GM23248 (cell line): ENCODE data around the gene HOXB9. TPM values are rescaled to one million over a fixed set of nuclear protein-coding genes. Genes with fewer than 3 reads are reported as not detected.

ENCODE experiments used
- DNase-seq: peaks from one replicate; pipeline ENCODE4 v3.0.0-alpha.2; 2015
- H2AFZ ChIP-seq: fragments of 200-600 bp; sonication (generic); 2 replicates; pipeline ENCODE4 v1.6.1; 2016; ENCODE audit warnings: antibody characterized with exemption
- H3F3A ChIP-seq: fragments of 200-600 bp; sonication (generic); 2 replicates; pipeline ENCODE4 v1.6.1; 2016; ENCODE audit warnings: mild to moderate bottlenecking, antibody characterized with exemption, mixed run types; ENCODE audit not compliant: insufficient read depth
- H3K27ac ChIP-seq: fragments of 200-600 bp; sonication (generic); 2 replicates; pipeline ENCODE4 v1.5.1; 2016; ENCODE audit warnings: mild to moderate bottlenecking
- H3K27me3 ChIP-seq: fragments of 200-600 bp; sonication (generic); replicated peaks from 2 replicates; pipeline ENCODE4 v1.6.1; 2016; ENCODE audit warnings: mild to moderate bottlenecking; ENCODE audit not compliant: insufficient read depth
- H3K36me3 ChIP-seq: fragments of 200-600 bp; sonication (generic); 2 replicates; pipeline ENCODE4 v1.6.1; 2016; ENCODE audit warnings: low read depth, mild to moderate bottlenecking
- H3K4me1 ChIP-seq: fragments of 200-600 bp; sonication (generic); 2 replicates; pipeline ENCODE4 v1.6.1; 2016; ENCODE audit warnings: mild to moderate bottlenecking; ENCODE audit not compliant: insufficient read depth
- H3K4me2 ChIP-seq: fragments of 200-600 bp; sonication (generic); one replicate; pipeline ENCODE4 v1.6.1; 2016; ENCODE audit warnings: mild to moderate bottlenecking; ENCODE audit not compliant: unreplicated experiment
- H3K4me3 ChIP-seq: fragments of 200-600 bp; sonication (generic); 2 replicates; pipeline ENCODE4 v1.5.1; 2016; ENCODE audit warnings: mild to moderate bottlenecking
- H3K79me2 ChIP-seq: fragments of 200-600 bp; sonication (generic); 2 replicates; pipeline ENCODE4 v1.6.1; 2016; ENCODE audit warnings: mild to moderate bottlenecking; ENCODE audit not compliant: insufficient read depth
- H3K9ac ChIP-seq: fragments of 200-600 bp; sonication (generic); 2 replicates; pipeline ENCODE4 v1.6.1; 2016; ENCODE audit warnings: mild to moderate bottlenecking
- H3K9me2 ChIP-seq: fragments of 200-600 bp; sonication (generic); 2 replicates; pipeline ENCODE4 v1.6.1; 2016; ENCODE audit warnings: mixed run types, mild to moderate bottlenecking, moderate library complexity; ENCODE audit not compliant: insufficient read depth
- H3K9me3 ChIP-seq: fragments of 200-600 bp; sonication (generic); one replicate; pipeline ENCODE4 v1.6.1; 2017; ENCODE audit warnings: low read depth
- H4K20me1 ChIP-seq: fragments of 200-600 bp; sonication (generic); 2 replicates; pipeline ENCODE4 v1.6.0; 2016; ENCODE audit not compliant: insufficient read depth
- EZH2 ChIP-seq: fragments of 200-600 bp; sonication (generic); IDR thresholded peaks from 2 replicates; pipeline ENCODE4 v1.6.1; 2018; ENCODE audit warnings: antibody characterized with exemption, mild to moderate bottlenecking; ENCODE audit not compliant: insufficient read depth, poor library complexity, severe bottlenecking
- EZH2phosphoT487 ChIP-seq: fragments of 200-600 bp; sonication (generic); IDR thresholded peaks from 2 replicates; pipeline ENCODE4 v1.6.1; 2018; ENCODE audit warnings: antibody characterized with exemption, moderate library complexity, mild to moderate bottlenecking, low read depth; ENCODE audit not compliant: insufficient read depth
- WGBS, 2 experiments: methylation state at CpG; one replicate each; pipeline ENCODE4 v1.1.6; 2015 to 2017; ENCODE audit warnings: low lambda C conversion rate in 2 of 2, low coverage in 1 of 2; ENCODE audit errors: missing lambda C conversion rate in 2 of 2; 5-methylcytosine and 5-hydroxymethylcytosine counted together
- in situ Hi-C: fragments of 300-500 bp; cut with MboI; formaldehyde crosslinking; loops from 2 replicates; pipeline ENCODE4 v1.15.0; 2020
- polyA plus RNA-seq: library from polyadenylated mRNA; unstranded; fragments of >200 nt; fragmentation: Nextera tagmentation; extraction: Ambion mirVana; gene quantifications from 2 replicates; pipeline ENCODE4 v1.2.1, GENCODE V29; 2016
- total RNA-seq: library from RNA; depleted of rRNA; stranded (reverse); fragments of >200 nt; shearing (Covaris generic); gene quantifications from 2 replicates; pipeline ENCODE4 v1.2.3, GENCODE V29; 2014

Gene HOXB9
- total and polyA plus RNA-seq, 2 experiments from 2014 or later, result not detected

DNA sequence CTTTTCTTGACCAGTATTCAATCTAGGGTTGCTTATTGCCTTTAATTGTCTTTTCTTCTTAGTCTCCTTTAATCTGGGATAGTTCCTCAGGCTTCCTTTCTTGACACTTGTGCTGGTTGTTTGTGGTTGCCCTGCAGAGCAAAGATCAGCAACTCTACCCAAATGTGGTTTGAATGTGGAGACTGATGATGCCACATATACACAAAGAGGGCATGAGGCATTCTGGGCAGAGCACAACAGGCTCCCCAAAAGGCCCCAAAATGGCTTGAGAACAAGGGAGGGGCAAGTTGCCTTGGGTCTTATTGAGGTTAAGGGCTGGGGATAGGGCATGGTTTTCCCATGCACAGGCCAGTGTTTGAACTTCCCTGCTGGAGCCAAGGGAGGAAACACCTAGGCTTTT, 29.8 kb upstream of the HOXB9 start:
- Histone ChIP-seq H3K9ac (no peak overlapping the region), H3K27ac (no peak overlapping the region), H3K36me3 (no peaks in the 10 kb centered on the region), H4K20me1 (no peaks in the 10 kb centered on the region), H2AFZ (no peak overlapping the region), H3K4me1 (no peaks in the 10 kb centered on the region), H3K9me3 (no peaks in the 10 kb centered on the region), H3K9me2 (no peaks in the 10 kb centered on the region), H3K4me2 (no peak overlapping the region), H3K27me3 (peaks cover 49% of the 10 kb centered on the region), H3K4me3 (no peak overlapping the region), H3K79me2 (no peaks in the 10 kb centered on the region), H3F3A (no peaks in the 10 kb centered on the region)
- DNase-seq, result no peak
- in situ Hi-C loops, result no loop called here
- no peak for TF ChIP-seq EZH2phosphoT487
- no peak for TF ChIP-seq EZH2

- no peak overlapping the region for H2AFZ ChIP-seq
- no peak for DNase-seq
- H3K79me2 ChIP-seq, result no peaks in the 10 kb centered on the region
- in situ Hi-C loops, result no loop called here
- no peaks in the 10 kb centered on the region for H4K20me1 ChIP-seq
- H3K36me3 ChIP-seq, result no peaks in the 10 kb centered on the region
- no peak for TF ChIP-seq EZH2
- TF ChIP-seq EZH2phosphoT487, result no peak
- H3K9me2 ChIP-seq, result no peaks in the 10 kb centered on the region
- H3K4me2 ChIP-seq, result no peak overlapping the region
- no peak overlapping the region for H3K9ac ChIP-seq
- no peaks in the 10 kb centered on the region for H3F3A ChIP-seq
- WGBS, 2 experiments, result 70% methylated on average over 1 of the region's 1 CpG
- no peak overlapping the region for H3K27ac ChIP-seq
- no peaks in the 10 kb centered on the region for H3K4me1 ChIP-seq
- H3K9me3 ChIP-seq, result no peaks in the 10 kb centered on the region
- H3K27me3 ChIP-seq, result peaks cover 68% of the 10 kb centered on the region
- no peak overlapping the region for H3K4me3 ChIP-seq
Observed at GRCh38 chr17:48649741-48650140, 23.6 kb upstream of the HOXB9 start.

GRCh38 chr17:48647963-48648245, 21.7 kb upstream of the HOXB9 start:
- Histone ChIP-seq H3K36me3 (no peaks in the 10 kb centered on the region), H3K9me2 (no peaks in the 10 kb centered on the region), H3K4me1 (no peaks in the 10 kb centered on the region), H4K20me1 (no peaks in the 10 kb centered on the region), H3K79me2 (no peaks in the 10 kb centered on the region), H3K9ac (no peak overlapping the region), H3F3A (no peaks in the 10 kb centered on the region), H3K4me3 (no peak overlapping the region), H2AFZ (no peak overlapping the region), H3K4me2 (no peak overlapping the region), H3K27me3 (peaks cover 82% of the 10 kb centered on the region), H3K9me3 (no peaks in the 10 kb centered on the region), H3K27ac (no peak overlapping the region)
- DNase-seq, result no peak
- TF ChIP-seq EZH2 (peak; percentile 38), EZH2phosphoT487 (no peak)
- in situ Hi-C loops, result no loop called here
- WGBS, 2 experiments, result 47 to 53% methylated on average over 1 of the region's 1 CpG

DNA sequence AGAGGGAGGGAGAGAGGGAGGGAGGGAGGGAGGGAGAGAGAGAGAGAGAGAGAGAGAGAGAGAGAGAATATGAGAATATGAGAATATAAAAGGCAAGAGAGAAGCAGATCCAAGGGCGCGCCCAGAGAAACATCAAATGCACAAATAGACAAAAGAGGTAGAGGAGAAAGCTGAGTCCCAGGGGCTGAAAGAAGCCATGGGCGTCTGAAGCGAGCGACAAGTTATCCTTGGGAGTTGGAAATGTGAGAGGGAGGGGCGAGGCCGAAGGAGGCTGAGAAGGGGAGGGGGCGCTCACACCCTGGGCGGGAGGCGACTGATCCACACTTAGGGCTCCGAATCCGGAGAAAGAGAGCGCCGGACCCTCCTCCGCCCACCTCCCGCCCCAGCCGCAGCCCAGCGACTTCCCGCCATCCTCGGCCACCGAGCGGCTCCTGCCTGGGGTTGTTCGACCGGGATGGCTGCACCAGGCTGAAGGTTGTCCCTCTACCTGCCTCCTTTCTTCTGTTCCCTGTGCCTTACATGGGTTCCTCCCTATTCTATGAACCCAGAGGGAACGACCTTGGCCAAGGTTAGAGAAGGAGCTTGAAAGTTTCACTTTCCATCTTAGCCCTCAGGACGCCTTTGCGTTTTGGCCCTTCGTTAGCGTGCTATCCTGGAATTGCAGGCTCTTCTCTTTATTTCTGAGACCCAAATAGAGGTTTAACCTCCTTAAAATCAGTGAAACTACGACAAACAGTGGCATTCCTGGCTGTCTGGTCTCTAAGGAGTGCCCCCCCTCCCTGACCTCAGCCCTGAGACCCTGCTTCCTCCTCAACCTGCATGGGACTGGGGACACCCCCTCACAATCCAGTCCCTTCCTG, 21.2 kb upstream of the HOXB9 start:
- no peaks in the 10 kb centered on the region for H3K79me2 ChIP-seq
- H2AFZ ChIP-seq, result peak overlapping the region; percentile 42; the same call in 1 of the 2 replicates
- DNase-seq, result peak; percentile 36
- no peaks in the 10 kb centered on the region for H3K9me2 ChIP-seq
- in situ Hi-C loops, result no loop called here
- H4K20me1 ChIP-seq, result no peaks in the 10 kb centered on the region
- H3K27me3 ChIP-seq, result peaks cover 83% of the 10 kb centered on the region
- H3K36me3 ChIP-seq, result no peaks in the 10 kb centered on the region
- WGBS, 2 experiments, result 4 to 6% methylated on average over 8 to 30 of the region's 30 CpGs
- no peak overlapping the region for H3K27ac ChIP-seq
- H3K4me1 ChIP-seq, result no peaks in the 10 kb centered on the region
- no peak for TF ChIP-seq EZH2
- no peak for TF ChIP-seq EZH2phosphoT487
- H3F3A ChIP-seq, result no peaks in the 10 kb centered on the region
- peak overlapping the region; percentile 62 for H3K4me3 ChIP-seq
- H3K4me2 ChIP-seq, result peak overlapping the region; percentile 53
- H3K9ac ChIP-seq, result no peak overlapping the region
- H3K9me3 ChIP-seq, result no peaks in the 10 kb centered on the region
